Keratinocyte (primary cell): Measurements from ENCODE around the gene CSMD2. TPM values are rescaled to one million over a fixed set of nuclear protein-coding genes. Genes with fewer than 3 reads are reported as not detected.

Source experiments
- DNase-seq: peaks from one replicate; pipeline ENCODE4 v3.0.0-alpha.2; 2011; ENCODE audit warnings: low read depth, missing footprints, low spot score
- FAIRE-seq: peaks from 2 replicates; lab custom pipeline; 2011; peaks lifted over from hg19 to GRCh38; lab: Jason Lieb, UNC
- H2AFZ ChIP-seq: 2 replicates; pipeline ENCODE4 v1.6.0; 2012; ENCODE audit warnings: low read length, control low read depth, inconsistent platforms; ENCODE audit not compliant: control insufficient read depth
- H3K27ac ChIP-seq: 2 replicates; pipeline ENCODE4 v1.5.1; 2011; ENCODE audit warnings: low read length; ENCODE audit not compliant: control insufficient read depth, insufficient read depth
- H3K27me3 ChIP-seq: 3 replicates; pipeline ENCODE4 v1.6.0; 2011; ENCODE audit warnings: low read length; ENCODE audit not compliant: control insufficient read depth, insufficient read depth; ENCODE audit errors: extremely low read depth
- H3K36me3 ChIP-seq, 2 experiments: 2 replicates in 1 of 2; 3 replicates in 1 of 2; pipeline ENCODE4 v1.5.1; 2011; ENCODE audit warnings: low read length in 2 of 2, mild to moderate bottlenecking in 1 of 2; ENCODE audit not compliant: control insufficient read depth in 2 of 2, insufficient read depth in 2 of 2; ENCODE audit errors: extremely low read depth in 1 of 2
- H3K4me1 ChIP-seq: 3 replicates; pipeline ENCODE4 v1.5.1; 2011; ENCODE audit warnings: low read length; ENCODE audit not compliant: control insufficient read depth, insufficient read depth; ENCODE audit errors: extremely low read depth
- H3K4me2 ChIP-seq: 3 replicates; pipeline ENCODE4 v1.6.0; 2011; ENCODE audit warnings: low read depth, low read length; ENCODE audit not compliant: control insufficient read depth, insufficient read depth; ENCODE audit errors: extremely low read depth
- H3K4me3 ChIP-seq, 3 experiments: fragments of 200-600 bp in 1 of 3; sonication (generic) in 1 of 3; 2 replicates in 2 of 3; 3 replicates in 1 of 3; pipeline ENCODE4 v1.5.1; 2011 to 2016; ENCODE audit warnings: low read length in 3 of 3, mild to moderate bottlenecking in 3 of 3, control low read depth in 2 of 3, inconsistent platforms in 1 of 3, low read depth in 1 of 3, mixed read lengths in 1 of 3, mixed run types in 1 of 3, moderate library complexity in 1 of 3; ENCODE audit not compliant: control insufficient read depth in 2 of 3, insufficient read depth in 2 of 3; ENCODE audit errors: extremely low read depth in 1 of 3
- H3K79me2 ChIP-seq: 2 replicates; pipeline ENCODE4 v1.6.0; 2012; ENCODE audit warnings: low read length; ENCODE audit not compliant: control insufficient read depth, insufficient read depth
- H3K9ac ChIP-seq: 3 replicates; pipeline ENCODE4 v1.6.0; 2011; ENCODE audit warnings: low read length; ENCODE audit not compliant: control insufficient read depth, insufficient read depth; ENCODE audit errors: extremely low read depth
- H3K9me1 ChIP-seq: 3 replicates; pipeline ENCODE4 v1.6.0; 2011; ENCODE audit warnings: low read length; ENCODE audit not compliant: control insufficient read depth, insufficient read depth; ENCODE audit errors: extremely low read depth
- H3K9me3 ChIP-seq: 2 replicates; pipeline ENCODE4 v1.5.1; 2012; ENCODE audit warnings: low read depth, low read length; ENCODE audit not compliant: control insufficient read depth
- H4K20me1 ChIP-seq: 3 replicates; pipeline ENCODE4 v1.6.0; 2011; ENCODE audit warnings: low read length; ENCODE audit not compliant: control insufficient read depth, insufficient read depth; ENCODE audit errors: extremely low read depth
- CTCF ChIP-seq, 3 experiments: IDR thresholded peaks in 1 of 3; conservative IDR thresholded peaks in 1 of 3; optimal IDR thresholded peaks in 1 of 3; 2 replicates in 2 of 3; 3 replicates in 1 of 3; pipeline versions ENCODE3 to v1.5.1; 2011; ENCODE audit warnings: low read length in 3 of 3, mild to moderate bottlenecking in 3 of 3, moderate library complexity in 2 of 3, control low read depth in 1 of 3, inconsistent platforms in 1 of 3; ENCODE audit not compliant: insufficient read depth in 2 of 3; ENCODE audit errors: extremely low read depth in 1 of 3
- EZH2 ChIP-seq: IDR thresholded peaks from one replicate; pipeline ENCODE4 v1.6.1; 2012; ENCODE audit warnings: inconsistent platforms, mild to moderate bottlenecking, low read length, moderate library complexity
- dilution Hi-C: fragments of 300-500 bp; cut with MboI; formaldehyde crosslinking; loops from one replicate; pipeline ENCODE4 v1.7.0; 2020; ENCODE audit warnings: low sequenced_read_pairs; ENCODE audit not compliant: extremely low pct_ligation_motif_present
- polyA plus RNA-seq, 5 experiments: library from polyadenylated mRNA; depleted of rRNA in 3 of 5; stranded (reverse) in 3 of 5; stranded (forward) in 1 of 5; unstranded in 1 of 5; fragments of >200 nt; gene quantifications; 1 replicate in 1 of 5; 2 replicates in 3 of 5; 3 replicates in 1 of 5; pipeline versions ENCODE4 v1.2.1 to v1.2.3, GENCODE V29; 2011 to 2012; ENCODE audit warnings: missing spikeins in 2 of 5, low read depth in 1 of 5, low replicate concordance in 1 of 5

Gene CSMD2
- polyA plus RNA-seq, 1 donor (not counting 4 experiments of a cell fraction or from before 2014, with no cell fraction given), result 2.0 TPM

GRCh38 chr1:33768106-33768505 lies 396.9 kb downstream of the CSMD2 start:
- no peak overlapping the region for H2AFZ ChIP-seq
- no peak for DNase-seq
- dilution Hi-C loops, result no loop called here
- no peaks in the 10 kb centered on the region for H3K9me1 ChIP-seq
- no peaks in the 10 kb centered on the region for H3K79me2 ChIP-seq
- no peak for FAIRE-seq
- H3K4me1 ChIP-seq, result peaks cover 10% of the 10 kb centered on the region
- H3K9ac ChIP-seq, result no peak overlapping the region
- no peaks in the 10 kb centered on the region for H3K36me3 ChIP-seq
- H3K9me3 ChIP-seq, result no peaks in the 10 kb centered on the region
- TF ChIP-seq EZH2 (no peak), CTCF (optimal IDR thresholded peaks at IDR 0.05 in 1 of 3, IDR thresholded peaks at IDR 0.05 in 1 of 3, conservative IDR thresholded peaks at IDR 0.05 in 1 of 3; ENCODE audit: extremely low read depth in 1 of 3, insufficient read depth in 2 of 3, low read length in 3 of 3) (no peak)
- no peaks in the 10 kb centered on the region for H3K27me3 ChIP-seq
- H3K27ac ChIP-seq, result no peak overlapping the region
- no peak overlapping the region for H3K4me3 ChIP-seq
- H3K4me2 ChIP-seq, result no peak overlapping the region
- H4K20me1 ChIP-seq, result no peaks in the 10 kb centered on the region

- no peaks in the 10 kb centered on the region for H3K9me3 ChIP-seq
- FAIRE-seq (no peak), DNase-seq (no peak)
- no peak overlapping the region for H3K27ac ChIP-seq
- H3K4me3 ChIP-seq, result no peak overlapping the region
- H3K79me2 ChIP-seq, result no peaks in the 10 kb centered on the region
- TF ChIP-seq CTCF (optimal IDR thresholded peaks at IDR 0.05 in 1 of 3, IDR thresholded peaks at IDR 0.05 in 1 of 3, conservative IDR thresholded peaks at IDR 0.05 in 1 of 3; ENCODE audit: extremely low read depth in 1 of 3, insufficient read depth in 2 of 3, low read length in 3 of 3), result no peak
- no peaks in the 10 kb centered on the region for H4K20me1 ChIP-seq
- dilution Hi-C loops, result no loop called here
- H3K4me1 ChIP-seq, result peaks cover 12% of the 10 kb centered on the region
- H3K4me2 ChIP-seq, result no peak overlapping the region
- no peak overlapping the region for H3K9ac ChIP-seq
- H3K27me3 ChIP-seq, result no peaks in the 10 kb centered on the region
- no peak overlapping the region for H2AFZ ChIP-seq
- H3K36me3 ChIP-seq, result no peaks in the 10 kb centered on the region
- no peaks in the 10 kb centered on the region for H3K9me1 ChIP-seq
Observed at GRCh38 chr1:33764149-33764548, 400.9 kb downstream of the CSMD2 start.
